ENCODE measurements around the gene TGM4.

DNA sequence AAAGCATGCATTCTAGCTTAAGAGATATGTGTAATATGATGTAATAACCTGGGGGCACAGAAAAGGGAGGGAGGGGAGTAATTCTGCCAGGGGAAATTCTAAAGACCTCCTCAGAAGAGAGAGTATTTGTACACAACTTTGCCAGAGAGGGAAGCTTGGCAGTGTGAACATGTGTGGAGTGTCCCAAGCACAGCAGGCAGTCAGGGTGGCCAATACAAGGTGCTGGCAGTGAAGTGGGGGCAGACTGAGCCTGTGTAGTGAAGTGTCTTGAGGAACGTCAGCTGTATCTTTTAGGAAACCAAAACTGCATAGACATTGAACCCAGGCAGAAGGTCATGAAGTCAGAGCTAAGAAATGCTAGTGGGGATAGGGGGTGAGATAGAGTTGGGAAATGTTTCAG, 42.4 kb upstream of the TGM4 start:
- TF ChIP-seq, protein P1, sequence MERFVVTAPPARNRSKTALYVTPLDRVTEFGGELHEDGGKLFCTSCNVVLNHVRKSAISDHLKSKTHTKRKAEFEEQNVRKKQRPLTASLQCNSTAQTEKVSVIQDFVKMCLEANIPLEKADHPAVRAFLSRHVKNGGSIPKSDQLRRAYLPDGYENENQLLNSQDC (CRISPR knock-in tag; IDR thresholded peaks at IDR 0.05), result no peak
- no peak for TF ChIP-seq YY1 (IDR thresholded peaks at IDR 0.05; ENCODE audit: borderline replicate concordance in 1 of 3, control insufficient read depth in 1 of 3, extremely low read depth in 1 of 3, insufficient read depth in 3 of 3, insufficient read length in 1 of 3, insufficient replicate concordance in 2 of 3, low read depth in 1 of 3, low read length in 2 of 3)
- TF ChIP-seq ZFX (CRISPR knock-in tag; IDR thresholded peaks at IDR 0.05), result no peak
- TF ChIP-seq ZNF311 (CRISPR knock-in tag; IDR thresholded peaks at IDR 0.05), result no peak
- TF ChIP-seq, protein P2, sequence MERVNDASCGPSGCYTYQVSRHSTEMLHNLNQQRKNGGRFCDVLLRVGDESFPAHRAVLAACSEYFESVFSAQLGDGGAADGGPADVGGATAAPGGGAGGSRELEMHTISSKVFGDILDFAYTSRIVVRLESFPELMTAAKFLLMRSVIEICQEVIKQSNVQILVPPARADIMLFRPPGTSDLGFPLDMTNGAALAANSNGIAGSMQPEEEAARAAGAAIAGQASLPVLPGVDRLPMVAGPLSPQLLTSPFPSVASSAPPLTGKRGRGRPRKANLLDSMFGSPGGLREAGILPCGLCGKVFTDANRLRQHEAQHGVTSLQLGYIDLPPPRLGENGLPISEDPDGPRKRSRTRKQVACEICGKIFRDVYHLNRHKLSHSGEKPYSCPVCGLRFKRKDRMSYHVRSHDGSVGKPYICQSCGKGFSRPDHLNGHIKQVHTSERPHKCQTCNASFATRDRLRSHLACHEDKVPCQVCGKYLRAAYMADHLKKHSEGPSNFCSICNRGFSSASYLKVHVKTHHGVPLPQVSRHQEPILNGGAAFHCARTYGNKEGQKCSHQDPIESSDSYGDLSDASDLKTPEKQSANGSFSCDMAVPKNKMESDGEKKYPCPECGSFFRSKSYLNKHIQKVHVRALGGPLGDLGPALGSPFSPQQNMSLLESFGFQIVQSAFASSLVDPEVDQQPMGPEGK (CRISPR knock-in tag; IDR thresholded peaks at IDR 0.05; ENCODE audit: borderline replicate concordance), result no peak
- no peak for TF ChIP-seq HEY1 (CRISPR knock-in tag; IDR thresholded peaks at IDR 0.05; ENCODE audit: borderline replicate concordance)
- TF ChIP-seq ARNT (IDR thresholded peaks at IDR 0.05), result no peak
